Small intestine (tissue), 7 donors: ENCODE data around the gene SCAF8. TPM values are rescaled to one million over a fixed set of nuclear protein-coding genes. Genes with fewer than 3 reads are reported as not detected.

Experiments used
- DNase-seq, 2 donors: peaks; one replicate each; pipeline versions ENCODE4 v3.0.0 to v3.0.0-alpha.2; 2013
- FAIRE-seq: peaks from 2 replicates; lab custom pipeline; 2012; peaks lifted over from hg19 to GRCh38; lab: Jason Lieb, UNC
- H3K27ac ChIP-seq, 3 donors: one replicate each; pipeline ENCODE4 v1.5.1; 2013; ENCODE audit warnings: low read length in 2 of 3, mild to moderate bottlenecking in 2 of 3, control low read depth in 1 of 3, inconsistent platforms in 1 of 3, low read depth in 1 of 3, moderate library complexity in 1 of 3
- H3K27me3 ChIP-seq, 3 donors: one replicate each; pipeline ENCODE4 v1.6.1; 2013; ENCODE audit warnings: low read length in 3 of 3, inconsistent platforms in 1 of 3; ENCODE audit not compliant: control insufficient read depth in 3 of 3, insufficient read depth in 3 of 3
- H3K36me3 ChIP-seq, 3 donors: one replicate each; pipeline ENCODE4 v1.6.1; 2013; ENCODE audit warnings: low read length in 3 of 3, inconsistent platforms in 1 of 3, low read depth in 1 of 3, mild to moderate bottlenecking in 1 of 3, moderate library complexity in 1 of 3; ENCODE audit not compliant: control insufficient read depth in 3 of 3, insufficient read depth in 2 of 3
- H3K4me1 ChIP-seq, 3 donors: one replicate each; pipeline ENCODE4 v1.6.1; 2013; ENCODE audit warnings: low read length in 2 of 3, inconsistent platforms in 1 of 3, low read depth in 1 of 3, mild to moderate bottlenecking in 1 of 3, moderate library complexity in 1 of 3; ENCODE audit not compliant: control insufficient read depth in 3 of 3, insufficient read depth in 2 of 3
- H3K4me3 ChIP-seq, 3 donors: one replicate each; pipeline ENCODE4 v1.5.1; 2013; ENCODE audit warnings: low read length in 3 of 3, control low read depth in 1 of 3, inconsistent platforms in 1 of 3, low read depth in 1 of 3, mild to moderate bottlenecking in 1 of 3, moderate library complexity in 1 of 3
- H3K9me3 ChIP-seq, 2 donors: one replicate each; pipeline ENCODE4 v1.6.1; 2013; ENCODE audit warnings: low read depth in 1 of 2, low read length in 1 of 2; ENCODE audit not compliant: control insufficient read depth in 2 of 2, insufficient read depth in 1 of 2
- WGBS, 3 donors: extraction: QIAGEN DNeasy Blood & Tissue Kit; methylation state at CpG; one replicate each; pipeline ENCODE4 v1.1.7; 2013; 5-methylcytosine and 5-hydroxymethylcytosine counted together
- polyA plus RNA-seq, 4 donors: library from polyadenylated mRNA; stranded (reverse) in 3 of 4; unstranded in 1 of 4; fragments of 200-250 nt in 3 of 4; fragments of 120-200 nt in 1 of 4; gene quantifications; one replicate each; pipeline versions ENCODE4 v1.2.1 to v1.2.3, GENCODE V29; 2013
- donor health status: healthy with polysubstance abuse.
- donor health status: control.
- donor health status: control.
- donor health status: Bipolar disorder and iron deficiency.
- donor health status: healthy.

SCAF8 gene
- polyA plus RNA-seq, 4 donors: 6.8 to 36.2 (median 10.1) TPM

- no peak for FAIRE-seq
- H3K27me3 ChIP-seq: no peaks in the 10 kb centered on the region
- H3K4me3 ChIP-seq: no peak overlapping the region
- H3K9me3 ChIP-seq: no peaks in the 10 kb centered on the region
- no peak for DNase-seq
- H3K4me1 ChIP-seq: peaks cover 0 to 7% (median 0%) of the 10 kb centered on the region in 3 donors
- 22 to 52% (median 42%) methylated on average over 3 of the region's 3 CpGs for WGBS, 3 donors
- peaks cover 0 to 3% (median 0%) of the 10 kb centered on the region in 3 donors for H3K36me3 ChIP-seq
- H3K27ac ChIP-seq: peak overlapping the region in 1 of 3 donors; percentile 19
These were observed 130.8 kb downstream of the SCAF8 start for GRCh38 chr6:154864066-154864430.

GRCh38 chr6:154865291-154865690 is 132.1 kb downstream of the SCAF8 start:
- Histone ChIP-seq H3K27me3 (no peaks in the 10 kb centered on the region), H3K4me1 (peaks cover 0 to 7% (median 0%) of the 10 kb centered on the region in 3 donors), H3K9me3 (no peaks in the 10 kb centered on the region), H3K4me3 (no peak overlapping the region), H3K36me3 (peaks cover 0 to 3% (median 0%) of the 10 kb centered on the region in 3 donors), H3K27ac (no peak overlapping the region)
- FAIRE-seq (no peak), DNase-seq (no peak)
- 81 to 92% (median 83%) methylated on average over 4 of the region's 4 CpGs for WGBS, 3 donors

GRCh38 chr6:154868143-154868594 is 135.0 kb downstream of the SCAF8 start:
- peak; percentile 72 to 74 for DNase-seq

GRCh38 chr6:154872542-154873114 is 139.4 kb downstream of the SCAF8 start:
- no peaks in the 10 kb centered on the region for H3K27me3 ChIP-seq
- 92 to 95% (median 93%) methylated on average over 8 of the region's 8 CpGs for WGBS, 3 donors
- no peak overlapping the region for H3K27ac ChIP-seq
- no peak for FAIRE-seq
- H3K4me3 ChIP-seq: no peak overlapping the region
- H3K36me3 ChIP-seq: peaks cover 0 to 5% (median 0%) of the 10 kb centered on the region in 3 donors
- DNase-seq: no peak
- H3K9me3 ChIP-seq: no peaks in the 10 kb centered on the region
- H3K4me1 ChIP-seq: peaks cover 0 to 11% (median 3%) of the 10 kb centered on the region in 3 donors

More at GRCh38 chr6:154868143-154868594, 135.0 kb downstream of the SCAF8 start:
- Histone ChIP-seq H3K4me3 (no peak overlapping the region), H3K27me3 (no peaks in the 10 kb centered on the region), H3K36me3 (peaks cover 0 to 7% (median 0%) of the 10 kb centered on the region in 3 donors), H3K27ac (no peak overlapping the region), H3K4me1 (peaks cover 0 to 5% (median 0%) of the 10 kb centered on the region in 3 donors), H3K9me3 (no peaks in the 10 kb centered on the region)
- 34 to 57% (median 53%) methylated on average over 6 of the region's 6 CpGs for WGBS, 3 donors
- FAIRE-seq: peak; percentile 68

- Histone ChIP-seq H3K27me3 (no peaks in the 10 kb centered on the region), H3K4me3 (no peak overlapping the region), H3K9me3 (no peaks in the 10 kb centered on the region), H3K27ac (no peak overlapping the region), H3K4me1 (peaks cover 0 to 11% (median 3%) of the 10 kb centered on the region in 3 donors), H3K36me3 (peaks cover 0 to 5% (median 0%) of the 10 kb centered on the region in 3 donors)
- DNase-seq (no peak), FAIRE-seq (no peak)
- WGBS, 3 donors: 94 to 98% (median 98%) methylated on average over 4 of the region's 4 CpGs
These were observed 140.3 kb downstream of the SCAF8 start for GRCh38 chr6:154873546-154873945.

- Histone ChIP-seq H3K4me3 (no peak overlapping the region), H3K27ac (no peak overlapping the region), H3K27me3 (no peaks in the 10 kb centered on the region), H3K4me1 (peaks cover 0 to 11% (median 3%) of the 10 kb centered on the region in 3 donors), H3K9me3 (no peaks in the 10 kb centered on the region), H3K36me3 (peaks cover 0 to 5% (median 0%) of the 10 kb centered on the region in 3 donors)
- peak; percentile 14 to 55 for DNase-seq
- 62 to 72% (median 68%) methylated on average over 10 of the region's 10 CpGs for WGBS, 3 donors
- no peak for FAIRE-seq
These were observed 141.8 kb downstream of the SCAF8 start for GRCh38 chr6:154874773-154875592.

- Histone ChIP-seq H3K27me3 (no peaks in the 10 kb centered on the region), H3K9me3 (no peaks in the 10 kb centered on the region), H3K36me3 (peaks cover 0 to 5% (median 0%) of the 10 kb centered on the region in 3 donors), H3K4me3 (no peak overlapping the region), H3K27ac (no peak overlapping the region), H3K4me1 (peaks cover 0 to 11% (median 3%) of the 10 kb centered on the region in 3 donors)
- FAIRE-seq (no peak), DNase-seq (no peak)
- WGBS, 3 donors: 87 to 91% (median 90%) methylated on average over 3 of the region's 3 CpGs
These were observed 143.5 kb downstream of the SCAF8 start for GRCh38 chr6:154876486-154877280.
